ENCODE results near the gene USP20.

The USP20 gene

DNA sequence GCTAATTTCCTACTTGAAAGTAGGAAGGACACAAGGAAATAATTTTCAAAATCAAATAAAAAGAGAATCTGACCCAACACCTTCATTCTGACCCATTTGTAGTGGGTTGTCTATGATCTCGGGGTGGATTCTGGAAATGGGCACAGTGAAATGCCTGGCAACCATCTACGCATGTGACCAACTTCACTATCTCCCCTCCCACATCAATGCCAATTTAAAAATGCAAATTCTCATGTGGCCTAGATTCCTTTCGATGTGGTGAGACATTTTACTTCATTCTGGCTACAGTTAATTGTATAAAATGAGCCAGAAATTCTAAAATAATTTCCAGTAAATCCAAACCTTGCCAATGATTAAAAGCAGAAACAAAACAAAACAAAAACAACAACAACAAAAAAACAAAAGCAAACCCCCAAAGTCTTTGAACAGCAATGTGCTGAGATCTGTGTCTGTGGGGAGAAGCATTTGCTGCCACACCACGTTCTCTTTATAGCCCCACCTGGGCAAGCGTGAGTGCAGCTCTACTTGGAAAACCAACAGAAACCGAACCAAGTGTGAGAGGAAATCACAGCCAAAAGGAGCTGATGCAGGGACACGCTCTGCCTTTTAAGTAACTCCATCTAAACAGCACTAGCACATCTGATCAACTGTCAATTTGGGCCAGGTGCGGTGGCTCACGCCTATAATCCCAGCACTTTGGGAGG is 59.0 kb downstream of the USP20 start:
- FAIRE-seq, result no peak

DNA sequence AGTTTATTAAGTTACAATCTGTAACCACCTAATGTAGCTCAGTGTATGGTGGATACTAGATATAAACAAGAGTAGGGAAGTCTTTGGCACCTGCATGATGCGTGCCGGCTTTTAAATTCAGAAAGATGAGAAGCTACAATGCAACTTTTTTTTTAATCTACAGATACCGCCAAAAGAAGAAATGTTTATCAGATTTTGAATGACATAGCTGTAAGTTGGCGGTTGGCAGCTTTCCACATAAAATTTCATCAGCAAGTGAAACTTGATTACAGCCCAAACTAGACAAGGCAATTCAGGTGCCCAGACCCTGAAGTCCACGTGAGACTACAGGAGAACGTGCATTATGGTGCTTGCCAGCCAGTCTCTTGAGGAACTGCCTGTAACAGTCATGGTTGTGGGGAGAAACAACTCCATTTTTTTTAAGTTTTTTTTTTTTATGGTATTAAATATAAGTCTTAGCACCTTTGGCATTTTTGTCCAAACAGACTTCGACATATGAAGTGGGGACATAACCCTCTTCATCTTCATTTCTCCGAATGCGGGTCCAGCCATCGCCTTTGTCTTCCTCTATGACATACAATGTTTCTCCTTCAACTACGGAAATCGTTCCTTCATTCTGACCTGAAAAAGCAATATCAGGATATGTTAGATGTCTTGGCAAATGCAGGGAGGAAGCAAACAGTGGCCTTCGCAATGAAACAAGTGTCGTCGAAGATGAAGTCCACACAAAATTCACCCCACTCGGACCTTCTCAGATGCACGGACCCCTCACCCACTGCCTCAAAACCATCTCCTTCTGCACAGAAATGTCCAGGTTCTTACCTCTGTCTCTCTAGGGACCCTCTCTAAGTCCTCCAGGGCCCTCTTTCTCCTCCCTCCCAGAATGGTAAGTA is 60.4 kb downstream of the USP20 start:
- FAIRE-seq, result no peak

DNA sequence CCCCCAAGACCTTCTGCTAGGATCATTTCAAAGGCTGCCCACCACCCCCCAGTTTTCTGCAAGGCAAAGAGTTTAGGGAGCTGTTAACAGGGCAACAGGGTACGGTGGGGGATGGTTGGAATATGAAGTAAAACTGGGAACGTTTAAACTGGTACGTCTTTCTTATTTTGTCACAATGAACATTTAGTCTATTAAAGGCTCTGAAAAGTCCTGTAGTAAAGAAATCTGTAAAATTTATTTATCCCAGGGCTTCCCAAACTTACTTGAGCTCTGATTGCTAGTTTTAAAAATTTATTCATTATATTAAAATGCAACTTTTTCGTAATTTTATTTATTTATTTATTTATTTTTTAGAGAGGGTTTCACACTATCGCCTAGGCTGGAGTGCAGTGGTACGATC is 62.0 kb downstream of the USP20 start:
- FAIRE-seq, result no peak

DNA sequence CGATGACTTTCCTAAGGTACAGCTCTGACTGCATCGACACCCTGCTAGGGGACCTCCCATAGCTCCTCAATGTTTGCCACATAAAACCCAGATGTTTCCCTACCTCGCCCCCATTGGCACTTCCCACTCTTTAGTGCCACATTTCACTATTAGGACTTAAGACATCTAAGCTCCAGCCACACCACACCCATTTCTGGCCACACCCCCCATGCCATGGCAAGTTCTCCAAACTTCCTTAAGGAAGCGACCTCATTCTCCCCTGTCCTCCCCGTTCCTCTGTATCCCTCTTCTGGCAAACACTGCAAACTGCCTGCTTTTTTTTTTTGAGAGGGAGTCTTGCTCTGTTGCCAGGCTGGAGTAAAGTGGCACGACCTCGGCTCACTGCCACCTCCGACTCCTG is 62.9 kb downstream of the USP20 start:
- FAIRE-seq, result no peak

DNA sequence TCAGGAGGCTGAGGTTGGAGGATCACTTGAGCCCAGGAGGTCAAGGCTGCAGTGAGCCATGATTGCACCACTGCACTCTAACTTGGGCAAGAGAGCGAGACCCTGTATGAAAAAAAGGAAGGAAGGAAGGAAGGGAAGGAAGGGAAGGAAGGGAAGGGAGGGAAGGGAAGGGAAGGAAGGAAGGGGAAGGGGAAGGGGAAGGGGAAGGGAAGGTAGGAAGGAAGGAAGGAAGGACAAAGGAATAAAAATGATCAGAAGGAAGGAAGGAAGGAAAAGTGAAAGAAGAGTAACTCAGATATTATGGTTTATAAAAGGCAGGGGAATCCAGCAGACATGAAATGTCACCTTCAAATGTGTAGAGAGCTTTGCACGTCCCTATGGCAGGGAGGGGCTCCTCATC is 64.4 kb downstream of the USP20 start:
- no peak for FAIRE-seq

DNA sequence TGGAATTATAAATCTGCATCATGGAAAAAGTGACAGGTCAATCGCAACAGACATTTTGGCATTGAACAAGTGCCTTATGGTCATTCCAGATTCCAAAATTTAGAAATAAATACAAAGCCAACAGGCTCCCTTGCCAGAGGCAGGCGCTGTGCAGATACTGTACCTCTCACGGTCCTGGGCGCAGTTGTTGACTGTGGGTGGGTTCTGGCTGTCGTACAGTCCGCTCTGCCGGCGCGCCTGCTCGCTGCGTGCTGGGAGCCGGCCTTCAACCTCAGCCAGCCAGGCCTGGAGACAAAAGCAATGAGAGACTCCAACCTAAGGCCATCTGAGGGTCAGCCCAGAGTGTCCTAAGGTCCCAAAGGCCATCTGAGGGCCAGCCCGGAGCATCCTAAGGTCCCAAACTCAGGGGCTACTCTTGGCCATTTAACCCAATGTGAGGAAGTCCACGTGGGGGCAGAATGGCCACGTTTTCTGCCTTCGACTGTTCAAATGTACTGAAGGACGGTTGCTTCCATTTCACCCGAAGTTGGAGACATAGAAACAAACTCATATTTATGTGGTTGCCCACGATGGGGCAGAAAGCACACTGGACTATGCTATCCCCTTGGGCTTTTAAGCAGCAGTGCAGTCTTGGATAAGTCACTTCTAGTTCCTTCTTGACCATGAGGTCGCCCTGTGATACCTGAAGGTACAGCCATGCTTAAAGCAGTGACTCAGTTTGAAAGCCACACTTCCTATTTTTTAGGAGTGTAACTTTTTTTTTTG is 65.2 kb downstream of the USP20 start:
- FAIRE-seq, result no peak

DNA sequence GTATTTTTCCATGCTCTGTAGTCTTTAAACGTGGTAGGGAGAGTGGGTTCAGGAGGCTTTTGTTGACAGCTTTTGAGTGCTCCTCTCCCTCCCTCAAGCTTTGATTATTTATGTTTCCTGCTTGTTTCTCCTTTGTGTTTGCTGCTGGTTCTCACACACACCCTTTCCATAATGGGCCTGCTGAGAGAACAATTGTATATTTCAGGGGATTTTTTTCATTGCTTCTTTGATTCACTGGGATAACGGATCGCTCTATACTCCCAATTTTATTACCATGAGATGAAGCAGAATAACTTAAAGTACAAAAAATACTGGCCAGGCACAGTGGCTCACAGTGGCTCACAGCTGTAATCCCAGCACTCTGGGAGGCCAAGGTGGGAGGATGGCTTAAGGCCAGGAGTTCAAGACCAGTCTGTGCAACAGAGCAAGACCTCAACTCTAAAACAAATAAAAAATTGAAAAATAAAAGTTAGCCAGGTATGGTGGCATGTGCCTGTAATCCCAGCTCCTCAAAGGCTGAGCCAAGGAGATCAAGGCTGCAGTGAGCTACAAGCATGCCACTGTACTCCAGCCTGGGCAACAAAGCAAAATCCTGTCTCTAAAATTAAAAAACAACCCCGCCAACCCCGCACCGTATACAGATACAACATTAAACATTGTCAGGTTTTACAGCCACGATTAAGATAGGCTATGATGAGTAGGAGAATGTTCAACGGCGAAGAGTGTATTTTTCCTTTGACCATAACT is 66.9 kb downstream of the USP20 start:
- FAIRE-seq, result no peak

DNA sequence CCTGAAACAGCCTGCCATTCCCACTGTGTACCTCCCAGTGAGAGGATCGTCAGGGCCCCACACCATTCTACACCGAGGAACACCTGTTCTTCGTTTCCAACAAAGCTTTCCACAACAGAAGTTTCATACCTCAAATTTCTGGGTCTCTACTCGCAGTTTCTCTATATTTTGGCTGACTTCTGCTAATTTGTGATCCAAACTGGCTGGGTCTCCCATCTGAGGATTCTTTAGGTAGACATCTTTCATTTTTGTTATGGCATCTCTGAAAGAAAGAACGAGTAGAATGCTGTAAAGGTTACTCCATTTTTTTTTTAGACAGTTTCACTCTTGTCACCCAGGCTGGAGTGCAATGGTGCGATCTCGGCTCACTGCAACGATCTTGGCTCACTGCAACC is 67.5 kb downstream of the USP20 start:
- no peak for FAIRE-seq

DNA sequence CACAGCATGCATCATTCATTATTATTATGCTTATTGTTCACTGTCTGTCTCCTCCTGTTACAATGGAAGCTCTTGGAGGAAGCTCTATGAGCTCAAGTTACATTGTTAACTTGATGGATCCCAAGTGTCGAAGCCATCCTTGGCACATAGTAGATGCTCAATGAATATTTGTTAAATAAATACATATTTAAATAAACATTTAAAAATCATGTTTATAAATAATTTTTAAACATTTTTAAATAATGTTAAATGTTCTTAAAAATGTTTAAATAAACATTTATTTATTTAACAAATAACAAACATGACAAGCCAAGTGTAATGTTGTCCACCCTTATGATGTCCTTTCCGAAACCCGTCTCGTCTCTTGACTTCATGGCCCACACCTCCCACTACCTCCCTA is 69.5 kb downstream of the USP20 start:
- FAIRE-seq, result peak; percentile 61

DNA sequence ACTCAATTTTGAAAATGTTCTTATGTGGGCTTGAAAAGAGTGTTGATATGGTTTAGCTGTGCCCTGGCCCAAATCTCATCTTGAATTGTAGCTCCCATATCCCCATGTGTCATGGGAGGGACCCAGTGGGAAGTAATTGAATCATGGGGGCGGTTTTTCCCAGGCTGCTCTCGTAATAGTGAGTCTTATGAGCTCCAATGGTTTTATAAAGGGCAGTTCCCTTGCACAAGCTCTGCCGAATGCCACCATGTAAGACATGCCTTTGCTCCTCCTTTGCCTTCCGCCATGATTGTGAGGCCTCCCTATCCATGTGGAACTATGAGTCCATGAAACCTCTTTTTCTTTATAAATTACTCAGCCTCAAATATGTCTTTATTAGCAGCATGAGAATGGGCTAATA is 71.0 kb downstream of the USP20 start:
- FAIRE-seq, result no peak

DNA sequence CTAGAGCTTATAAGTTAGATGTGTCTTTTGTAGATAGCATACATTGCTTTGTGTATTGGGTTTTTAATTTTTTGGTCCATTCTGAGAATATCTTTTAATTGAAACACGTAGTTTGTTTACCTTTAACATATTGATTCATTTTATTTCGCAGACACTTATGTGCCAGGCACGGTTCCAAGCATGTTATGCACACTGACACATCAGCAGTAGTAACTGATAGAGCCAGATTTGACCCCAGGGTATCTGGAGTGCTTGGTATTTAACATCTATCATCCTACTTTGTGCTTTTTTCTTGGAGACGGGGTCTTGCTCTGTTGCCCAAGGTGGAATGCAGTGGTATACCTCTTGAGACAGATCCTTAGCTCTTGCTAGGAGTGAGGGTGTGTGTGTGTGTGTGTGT is 71.9 kb downstream of the USP20 start:
- FAIRE-seq, result no peak

DNA sequence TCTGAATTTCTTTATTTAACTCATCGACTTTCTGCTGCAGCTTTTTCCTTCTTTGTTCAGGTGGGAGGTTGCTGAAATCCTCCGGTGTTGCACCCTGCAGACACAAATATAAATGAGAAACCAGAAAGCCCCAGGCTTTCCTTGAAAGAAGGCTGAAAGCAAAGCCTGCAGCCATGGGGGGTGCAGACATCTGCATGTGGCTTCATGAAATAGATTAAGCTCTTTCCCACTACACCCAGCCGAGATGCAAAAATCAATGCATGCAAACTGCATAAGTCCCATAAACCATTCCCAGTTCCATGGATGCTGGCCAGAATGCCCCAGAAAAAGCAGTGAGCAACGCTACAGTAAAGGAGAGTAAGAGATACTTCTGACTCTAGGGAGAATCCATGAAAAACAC is 73.6 kb downstream of the USP20 start:
- no peak for FAIRE-seq

DNA sequence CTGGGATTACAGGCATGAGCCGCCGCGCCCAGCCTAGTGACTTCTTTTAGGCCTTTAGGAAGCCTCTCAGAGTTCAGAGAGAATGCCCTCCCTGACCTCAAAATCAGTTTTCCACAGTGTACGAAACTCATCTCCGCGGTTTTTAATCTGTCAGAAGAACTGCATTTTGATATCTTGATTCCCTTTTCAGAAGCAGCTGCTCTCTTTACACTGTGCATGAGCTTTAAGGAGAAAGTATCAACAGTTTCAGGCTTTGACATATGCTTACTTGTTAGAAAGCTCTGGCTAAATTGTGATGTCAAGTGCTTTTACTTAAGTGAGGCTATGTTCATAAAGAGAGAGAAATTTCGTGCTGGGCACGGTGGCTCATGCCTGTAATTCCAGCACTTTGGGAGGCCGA is 74.6 kb downstream of the USP20 start:
- no peak for FAIRE-seq

DNA sequence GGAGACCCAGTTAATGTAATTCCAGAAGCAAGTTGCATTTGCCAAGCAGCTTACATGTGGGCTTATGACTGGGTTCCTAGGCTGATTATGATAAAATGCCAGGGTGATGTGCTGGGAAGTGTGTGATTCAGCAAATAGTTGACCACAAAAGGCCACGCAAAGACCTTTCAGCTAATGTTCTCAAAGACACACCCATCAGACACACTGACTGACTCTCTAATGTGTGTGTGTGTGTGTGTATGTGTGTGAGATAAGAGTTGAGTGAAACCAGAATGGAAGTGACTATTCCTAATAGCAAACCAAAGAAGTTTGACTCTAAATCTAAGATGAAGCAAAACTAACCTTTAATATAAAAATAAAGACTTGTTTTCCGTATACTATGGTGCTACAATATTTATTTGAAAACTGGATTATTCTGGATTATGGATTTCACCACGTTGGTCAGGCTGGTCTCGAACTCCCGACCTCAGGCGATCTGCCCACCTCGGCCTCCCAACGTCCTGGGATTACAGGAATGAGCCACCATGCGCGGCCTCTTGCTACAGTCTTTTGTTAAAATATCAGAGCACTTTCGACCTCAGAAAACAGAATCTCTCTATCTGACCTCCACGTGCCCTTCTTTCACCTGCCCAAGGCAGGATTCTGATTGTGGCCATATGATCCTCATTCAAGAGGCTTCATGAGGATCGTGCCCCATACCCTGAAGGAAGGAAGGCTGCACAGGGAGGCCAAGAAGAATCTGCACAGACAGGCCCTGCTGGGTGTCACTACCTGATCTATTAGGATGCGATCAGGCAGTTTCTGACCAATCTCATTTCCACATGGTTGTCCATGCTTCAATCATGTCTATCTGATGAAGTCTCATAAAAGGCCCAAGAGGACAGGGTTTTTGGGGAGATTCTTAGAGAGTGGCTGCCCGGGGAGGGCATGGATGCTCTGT is 75.6 kb downstream of the USP20 start:
- no peak for FAIRE-seq

DNA sequence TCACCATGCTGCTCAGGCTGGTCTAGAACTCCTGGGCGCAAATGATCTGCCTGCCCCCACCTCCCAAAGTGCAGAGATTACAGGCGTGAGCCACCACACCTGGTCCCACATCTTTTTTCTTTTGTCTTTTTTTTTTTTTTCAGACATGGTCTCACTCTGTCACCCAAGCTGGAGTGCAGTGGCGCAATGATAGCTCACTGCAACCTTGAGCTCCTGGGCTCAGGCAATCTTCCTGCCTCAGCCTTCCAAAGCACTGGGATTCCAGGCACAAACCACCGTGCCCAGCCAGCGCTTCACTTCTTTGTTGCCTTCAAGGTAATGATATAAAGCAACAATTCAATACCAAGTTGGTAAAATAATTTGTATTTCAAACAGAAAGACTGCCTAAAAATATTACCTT is 78.8 kb downstream of the USP20 start:
- no peak for FAIRE-seq

DNA sequence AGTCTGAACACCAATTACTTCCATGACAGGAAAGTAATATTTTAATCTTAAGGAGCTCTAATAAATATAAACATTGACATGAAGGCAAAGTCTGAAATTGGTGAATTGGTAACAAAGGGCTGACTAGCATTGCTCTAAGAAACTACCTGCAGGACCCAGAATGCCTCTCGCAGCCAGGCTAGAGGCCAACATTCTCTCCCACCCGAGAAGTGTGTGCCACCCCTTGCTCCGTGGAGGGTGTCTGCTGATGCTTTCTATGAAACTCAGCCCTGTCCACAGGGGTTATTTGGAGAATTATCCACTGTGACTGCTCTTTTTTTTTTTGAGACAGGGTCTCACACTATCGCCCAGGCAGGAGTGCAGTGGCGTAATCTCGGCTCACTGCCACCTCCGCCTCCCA is 81.4 kb downstream of the USP20 start:
- no peak for FAIRE-seq

DNA sequence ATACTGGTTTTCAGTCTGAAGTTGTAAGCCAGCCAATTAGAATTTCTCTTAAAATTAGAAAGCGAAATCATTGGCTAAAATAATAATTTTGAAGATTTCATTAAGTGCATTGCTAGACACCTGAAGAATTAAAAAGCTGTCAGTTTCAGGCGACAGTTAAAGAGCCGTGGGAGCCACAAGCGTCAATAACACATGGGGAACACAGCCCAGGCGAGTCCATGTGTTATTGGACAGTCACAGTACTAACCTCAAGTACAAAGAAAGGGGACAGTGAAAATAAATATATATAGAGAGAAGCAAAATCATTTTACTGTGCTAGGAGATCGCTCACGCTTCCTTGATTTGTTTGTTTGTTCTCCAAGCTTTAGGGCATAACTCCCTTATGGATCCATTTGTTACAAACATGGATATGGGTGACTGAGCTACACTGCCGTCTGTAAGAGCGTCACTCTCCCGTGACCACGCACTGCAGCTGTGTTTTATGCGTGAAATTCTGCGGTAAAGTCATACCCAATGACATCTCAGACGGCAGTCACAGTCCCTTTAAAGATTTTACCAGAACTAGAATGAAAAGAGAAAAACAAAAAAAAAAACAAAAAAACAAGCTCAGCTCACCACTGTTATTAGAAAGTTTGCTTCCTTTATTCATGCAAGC is 83.2 kb downstream of the USP20 start:
- no peak for FAIRE-seq

DNA sequence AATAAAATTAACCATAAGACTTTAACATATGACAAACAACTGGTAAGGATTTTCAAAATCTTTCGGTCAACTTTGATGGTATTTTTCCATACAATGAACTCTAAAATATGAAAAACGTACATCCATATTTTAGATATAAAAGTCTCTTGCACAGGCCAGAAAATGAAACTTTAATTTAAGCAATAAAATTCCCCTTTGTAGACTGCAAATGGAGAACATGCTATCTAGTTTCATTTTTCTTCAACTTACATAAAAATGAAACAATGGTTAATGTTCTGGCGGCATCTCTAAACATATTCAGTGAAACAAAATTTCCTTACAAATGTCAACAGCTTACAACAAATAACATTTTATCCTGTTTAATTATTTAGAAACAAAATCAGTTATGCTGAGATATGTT is 84.0 kb downstream of the USP20 start:
- no peak for FAIRE-seq

DNA sequence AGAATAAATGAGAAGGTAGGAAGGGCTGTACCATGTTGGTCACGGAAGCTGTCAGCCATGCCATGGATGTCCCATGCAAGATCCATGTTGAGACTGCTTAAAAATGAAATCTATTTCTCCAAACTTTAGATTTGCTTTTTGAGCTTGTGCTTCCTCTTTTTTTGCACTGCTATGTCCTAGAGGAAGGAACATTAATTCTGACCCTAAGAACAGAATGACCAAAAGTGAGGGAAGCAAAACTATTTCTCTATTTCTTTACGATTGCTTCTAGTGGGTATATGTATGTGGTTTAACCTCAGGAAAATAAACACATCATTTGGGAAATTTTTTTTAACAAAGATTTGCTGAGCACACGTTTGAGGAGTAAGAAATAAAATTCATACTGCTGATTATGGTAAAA is 84.6 kb downstream of the USP20 start:
- no peak for FAIRE-seq

DNA sequence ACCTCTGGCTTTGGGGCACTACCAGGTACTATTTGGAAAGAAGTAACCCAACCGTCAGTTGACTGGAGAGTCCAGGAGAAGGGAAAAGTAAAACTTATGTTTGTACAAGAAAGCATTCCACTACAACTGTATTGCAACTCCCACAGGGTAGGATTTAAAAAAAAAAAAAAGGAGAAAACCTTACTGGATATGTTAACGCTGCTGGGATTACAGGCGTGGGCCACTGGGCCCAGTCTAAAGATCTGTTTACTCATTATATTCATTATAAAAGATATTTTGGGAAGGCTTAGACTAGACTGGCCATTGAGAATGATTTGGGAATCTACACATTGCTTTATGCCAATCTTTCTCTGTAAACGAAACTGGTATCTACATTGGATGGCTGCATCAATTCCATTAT is 86.6 kb downstream of the USP20 start:
- no peak for FAIRE-seq

DNA sequence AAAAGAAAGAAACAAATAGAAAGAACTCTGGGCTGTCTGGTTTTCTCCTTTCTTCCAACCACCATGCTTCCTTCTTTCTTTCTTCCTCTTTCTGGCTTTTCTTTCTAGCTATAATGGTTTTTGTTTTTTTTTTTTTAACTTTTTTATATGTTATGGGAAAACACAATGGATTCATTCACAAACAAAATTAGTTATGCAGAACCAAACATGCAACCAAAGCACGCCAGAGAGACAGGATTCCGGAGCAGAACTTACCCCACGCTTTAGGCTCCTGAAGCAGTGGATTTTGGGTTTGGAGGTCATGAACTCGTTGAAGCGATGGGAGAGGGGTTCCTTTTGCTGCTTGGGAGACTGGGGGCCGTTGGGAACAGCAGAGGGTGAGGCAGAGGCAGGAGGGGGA is 88.3 kb downstream of the USP20 start:
- FAIRE-seq, result no peak
